Right lobe of liver (tissue), 4 donors: ENCODE measurements around the gene NCOA3.

Experiments
- CTCF ChIP-seq, 4 donors: fragments of 200-600 bp in 3 of 4; fragments of 450-650 bp in 1 of 4; IDR thresholded peaks; one replicate each; pipeline versions ENCODE4 v1.5.1 to v1.8.0; 2016 to 2022; ENCODE audit warnings: antibody characterized with exemption in 4 of 4, mild to moderate bottlenecking in 2 of 4
- POLR2A ChIP-seq: fragments of 450-650 bp; IDR thresholded peaks from one replicate; pipeline ENCODE4 v1.6.1; 2017; ENCODE audit warnings: antibody characterized with exemption, mild to moderate bottlenecking
- donor health status: DM: no; HTN: no; CAD: no.
- donor health status: DM: no; HTN: no; CAD: no.
- donor health status: DM: no; HTN: yes; CAD: no.

- TF ChIP-seq CTCF (IDR thresholded peaks at IDR 0.05) (no peak), POLR2A (no peak)
These were observed 158.9 kb downstream of the NCOA3 start for GRCh38 chr20:47660602-47660905.
